GM12873 (cell line): ENCODE results near the gene EFNA5.

ENCODE experiments used
- CTCF ChIP-seq: IDR thresholded peaks from 2 replicates; pipeline ENCODE4 v1.5.1; 2012; ENCODE audit warnings: low read depth, mild to moderate bottlenecking, moderate library complexity, low read length, control low read depth; ENCODE audit not compliant: insufficient read depth; ENCODE audit errors: missing control alignments

Gene EFNA5

GRCh38 chr5:107576155-107576554 lies 94.6 kb downstream of the EFNA5 start:
- no peak for TF ChIP-seq CTCF

GRCh38 chr5:107574287-107574686 lies 96.5 kb downstream of the EFNA5 start:
- TF ChIP-seq CTCF, result no peak

- TF ChIP-seq CTCF, result no peak
These were observed 97.9 kb downstream of the EFNA5 start for GRCh38 chr5:107572715-107573368.

GRCh38 chr5:107571621-107572536 lies 98.9 kb downstream of the EFNA5 start:
- TF ChIP-seq CTCF, result peak; percentile 92

GRCh38 chr5:107570805-107571531 lies 99.8 kb downstream of the EFNA5 start:
- TF ChIP-seq CTCF, result no peak

GRCh38 chr5:107570181-107570580 lies 100.6 kb downstream of the EFNA5 start:
- no peak for TF ChIP-seq CTCF
